ES-I3 (cell line): ENCODE results near the gene PDIA4.
A peak's percentile ranks its signal among the peaks of the same experiment; 100 is the strongest.

Source experiments
- H3K36me3 ChIP-seq: 2 replicates; pipeline ENCODE4 v1.6.1; 2013; ENCODE audit warnings: mild to moderate bottlenecking, low read length, control low read depth, moderate library complexity; ENCODE audit not compliant: insufficient read depth
- H3K4me1 ChIP-seq: 2 replicates; pipeline ENCODE4 v1.6.1; 2013; ENCODE audit warnings: mild to moderate bottlenecking, control low read depth, low read length; ENCODE audit not compliant: insufficient read depth
- H3K9ac ChIP-seq: 2 replicates; pipeline ENCODE4 v1.6.1; 2013; ENCODE audit warnings: low read depth, mild to moderate bottlenecking, low read length, moderate library complexity
- H3K9me3 ChIP-seq: 2 replicates; pipeline ENCODE4 v1.6.1; 2013; ENCODE audit warnings: mild to moderate bottlenecking, low read length, moderate library complexity; ENCODE audit not compliant: control insufficient read depth, insufficient read depth

PDIA4 gene

GRCh38 chr7:149003018-149003417 is 25.3 kb downstream of the PDIA4 start:
- Histone ChIP-seq H3K9ac (no peak overlapping the region), H3K9me3 (no peaks in the 10 kb centered on the region), H3K36me3 (peaks cover 25% of the 10 kb centered on the region)

GRCh38 chr7:149002604-149003003 is 25.7 kb downstream of the PDIA4 start:
- H3K9me3 ChIP-seq: no peaks in the 10 kb centered on the region
- peaks cover 23% of the 10 kb centered on the region for H3K36me3 ChIP-seq
- H3K9ac ChIP-seq: no peak overlapping the region
- no peaks in the 10 kb centered on the region for H3K4me1 ChIP-seq

More at GRCh38 chr7:149003018-149003417, 25.3 kb downstream of the PDIA4 start:
- H3K4me1 ChIP-seq: no peaks in the 10 kb centered on the region

GRCh38 chr7:149001427-149002068 is 26.8 kb downstream of the PDIA4 start:
- Histone ChIP-seq H3K9me3 (no peaks in the 10 kb centered on the region), H3K9ac (no peak overlapping the region), H3K4me1 (no peaks in the 10 kb centered on the region), H3K36me3 (peaks cover 22% of the 10 kb centered on the region)

GRCh38 chr7:149000961-149001360 is 27.3 kb downstream of the PDIA4 start:
- Histone ChIP-seq H3K9me3 (no peaks in the 10 kb centered on the region), H3K4me1 (no peaks in the 10 kb centered on the region), H3K9ac (no peak overlapping the region), H3K36me3 (peaks cover 22% of the 10 kb centered on the region)

DNA sequence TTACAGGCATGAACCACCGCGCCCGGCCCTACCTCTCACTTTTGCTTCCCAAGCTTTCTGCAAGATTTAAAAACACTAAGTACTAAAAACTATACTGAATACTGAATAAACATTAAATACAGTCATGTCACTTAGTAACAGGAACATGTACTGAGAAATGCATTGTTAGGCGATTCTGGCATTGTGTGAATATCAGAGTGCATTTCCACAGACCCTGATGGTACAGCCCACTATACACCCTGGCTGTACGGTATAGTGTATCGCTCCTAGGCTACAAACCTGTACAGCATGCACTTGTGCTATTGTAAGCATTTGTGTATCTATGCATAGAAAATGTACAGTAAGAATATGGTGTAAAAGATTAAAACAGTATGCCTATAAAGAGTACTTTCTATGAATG is 29.1 kb downstream of the PDIA4 start:
- Histone ChIP-seq H3K4me1 (no peaks in the 10 kb centered on the region), H3K9ac (no peak overlapping the region), H3K9me3 (no peaks in the 10 kb centered on the region), H3K36me3 (peaks cover 11% of the 10 kb centered on the region)

DNA sequence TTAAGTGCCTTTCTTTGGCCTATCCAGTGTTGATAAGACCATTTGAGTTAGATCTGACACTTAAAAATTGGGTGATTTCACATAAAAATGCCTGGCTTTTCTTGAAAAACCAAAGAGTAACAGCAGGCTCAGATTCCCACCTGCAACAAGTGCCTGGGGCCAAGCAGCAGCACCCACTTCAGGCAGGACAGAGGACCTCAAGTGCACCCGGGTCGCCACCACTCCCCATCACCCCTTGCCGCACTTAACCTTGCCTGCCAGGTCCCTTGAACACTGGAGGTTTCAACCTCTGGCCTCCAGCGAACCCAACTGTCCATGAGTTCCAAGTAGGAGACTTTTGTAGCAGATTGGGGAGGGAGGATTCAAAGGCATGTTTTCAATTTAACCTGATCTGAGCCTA is 30.8 kb downstream of the PDIA4 start:
- Histone ChIP-seq H3K36me3 (no peaks in the 10 kb centered on the region), H3K9me3 (no peaks in the 10 kb centered on the region), H3K9ac (no peak overlapping the region), H3K4me1 (no peaks in the 10 kb centered on the region)

GRCh38 chr7:148994576-148994975 is 33.7 kb downstream of the PDIA4 start:
- H3K9ac ChIP-seq: no peak overlapping the region
- no peaks in the 10 kb centered on the region for H3K4me1 ChIP-seq
- no peaks in the 10 kb centered on the region for H3K9me3 ChIP-seq
- H3K36me3 ChIP-seq: no peaks in the 10 kb centered on the region

- H3K36me3 ChIP-seq: no peaks in the 10 kb centered on the region
- H3K4me1 ChIP-seq: no peaks in the 10 kb centered on the region; the same call in 1 of the 2 replicates
- no peaks in the 10 kb centered on the region for H3K9me3 ChIP-seq
- H3K9ac ChIP-seq: no peak overlapping the region
These were observed 35.1 kb downstream of the PDIA4 start for GRCh38 chr7:148993193-148993592.

GRCh38 chr7:148991536-148991935 is 36.8 kb downstream of the PDIA4 start:
- Histone ChIP-seq H3K9ac (no peak overlapping the region), H3K9me3 (no peaks in the 10 kb centered on the region), H3K36me3 (no peaks in the 10 kb centered on the region), H3K4me1 (no peaks in the 10 kb centered on the region; the same call in 1 of the 2 replicates)

GRCh38 chr7:148987751-148988512 is 40.4 kb downstream of the PDIA4 start:
- peak overlapping the region; percentile 76 for H3K9ac ChIP-seq
- H3K36me3 ChIP-seq: no peaks in the 10 kb centered on the region
- H3K4me1 ChIP-seq: no peaks in the 10 kb centered on the region; the same call in 1 of the 2 replicates
- no peaks in the 10 kb centered on the region for H3K9me3 ChIP-seq

GRCh38 chr7:148987010-148987750 is 41.1 kb downstream of the PDIA4 start:
- no peaks in the 10 kb centered on the region for H3K36me3 ChIP-seq
- H3K9me3 ChIP-seq: no peaks in the 10 kb centered on the region
- H3K9ac ChIP-seq: peak overlapping the region; percentile 76
- H3K4me1 ChIP-seq: no peaks in the 10 kb centered on the region; the same call in 1 of the 2 replicates

DNA sequence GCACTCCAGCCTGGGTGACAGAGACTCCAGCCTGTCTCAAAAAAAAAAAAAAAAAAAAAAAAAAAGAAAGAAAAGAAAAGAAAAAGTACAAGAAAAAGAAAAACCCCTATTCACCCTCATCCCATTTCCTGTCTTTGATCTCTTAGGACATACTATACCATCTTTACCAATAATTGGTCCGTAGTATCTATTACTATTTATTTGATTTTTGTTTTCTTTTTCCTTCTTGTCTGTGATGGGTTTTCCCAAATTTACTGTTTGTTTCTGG is 41.6 kb downstream of the PDIA4 start:
- Histone ChIP-seq H3K9me3 (no peaks in the 10 kb centered on the region), H3K9ac (peak overlapping the region; percentile 76; the same call in 1 of the 2 replicates), H3K36me3 (no peaks in the 10 kb centered on the region), H3K4me1 (no peaks in the 10 kb centered on the region; the same call in 1 of the 2 replicates)

GRCh38 chr7:148983200-148984146 is 44.8 kb downstream of the PDIA4 start:
- H3K4me1 ChIP-seq: no peaks in the 10 kb centered on the region; the same call in 1 of the 2 replicates
- peak overlapping the region; percentile 75 for H3K9ac ChIP-seq
- H3K9me3 ChIP-seq: no peaks in the 10 kb centered on the region
- H3K36me3 ChIP-seq: no peaks in the 10 kb centered on the region

DNA sequence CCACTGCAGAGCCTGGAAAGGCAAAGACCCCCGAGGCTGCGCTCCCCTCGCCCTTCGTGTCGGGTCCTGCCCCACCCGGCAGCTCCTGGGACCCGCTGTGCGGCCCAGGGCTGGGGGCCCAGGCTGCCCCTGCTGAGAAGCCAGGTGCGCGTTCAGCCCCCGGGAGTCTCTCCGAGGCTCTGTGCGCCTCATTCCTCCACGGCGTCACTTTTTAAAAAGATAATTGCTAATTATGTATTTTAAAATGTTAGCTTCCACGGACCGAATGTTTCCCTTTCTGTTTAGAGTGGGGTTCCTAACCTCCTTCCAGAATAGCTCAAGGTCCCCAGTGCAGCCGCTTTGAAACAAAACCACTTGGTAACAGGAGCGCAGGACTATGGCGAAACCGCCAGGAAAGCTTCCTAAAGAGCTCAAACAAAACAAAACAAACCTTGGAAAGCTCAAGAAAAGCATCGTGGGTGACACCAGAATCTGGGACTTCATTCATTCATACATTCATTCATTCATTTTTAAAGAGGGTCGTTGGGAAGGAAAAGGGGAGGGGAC is 45.6 kb downstream of the PDIA4 start:
- Histone ChIP-seq H3K9me3 (no peaks in the 10 kb centered on the region), H3K4me1 (no peaks in the 10 kb centered on the region), H3K36me3 (no peaks in the 10 kb centered on the region), H3K9ac (peak overlapping the region; percentile 75)
